Calu3 (cell line): ENCODE measurements around the gene NEDD4L. TPM values are rescaled to one million over a fixed set of nuclear protein-coding genes. Genes with fewer than 3 reads are reported as not detected.
A peak's percentile ranks its signal among the peaks of the same experiment; 100 is the strongest.

ENCODE experiments used
- BruUV-seq: library from RNA; stranded (reverse); fragments of 400-500 nt; replicated peaks from 2 replicates; lab custom pipeline; 2021; lab: Mats Ljungman, UMichigan
- CTCF ChIA-PET: fragments of 300-600 bp; sonication (Branson Sonifier 250); formaldehyde crosslinking; loops from one replicate; lab custom pipeline; 2022; ENCODE audit warnings: antibody characterized with exemption; lab: Charles Lee
- DNase-seq: peaks from one replicate; pipeline ENCODE4 v3.0.0; 2022
- H3K27ac Mint-ChIP-seq: one replicate; pipeline ENCODE4 v1.8.0; 2022; ENCODE audit warnings: mixed read lengths; ENCODE audit not compliant: unreplicated experiment
- H3K27me3 Mint-ChIP-seq: one replicate; pipeline ENCODE4 v1.8.0; 2022; ENCODE audit warnings: mixed read lengths; ENCODE audit not compliant: unreplicated experiment
- H3K36me3 Mint-ChIP-seq: one replicate; pipeline ENCODE4 v1.8.0; 2022; ENCODE audit warnings: mild to moderate bottlenecking, moderate library complexity, mixed read lengths; ENCODE audit not compliant: insufficient read depth, unreplicated experiment
- H3K4me1 Mint-ChIP-seq: one replicate; pipeline ENCODE4 v1.8.0; 2022; ENCODE audit warnings: mild to moderate bottlenecking, low read depth, mixed read lengths; ENCODE audit not compliant: unreplicated experiment
- H3K4me3 Mint-ChIP-seq: one replicate; pipeline ENCODE4 v1.8.0; 2022; ENCODE audit warnings: mild to moderate bottlenecking, low read depth, moderate library complexity, mixed read lengths; ENCODE audit not compliant: unreplicated experiment
- H3K9me3 Mint-ChIP-seq: one replicate; pipeline ENCODE4 v1.8.0; 2022; ENCODE audit warnings: low read depth, mixed read lengths; ENCODE audit not compliant: unreplicated experiment
- CTCF ChIP-seq: fragments of 200-600 bp; IDR thresholded peaks from one replicate; pipeline ENCODE4 v1.8.0; 2022; ENCODE audit warnings: antibody characterized with exemption; ENCODE audit not compliant: unreplicated experiment
- intact Hi-C: fragments of 100-400 bp; cut with micrococcal nuclease; formaldehyde crosslinking; loops from one replicate; pipeline ENCODE4 v1.10.0; 2022; ENCODE audit not compliant: unreplicated experiment
- total RNA-seq: library from RNA; stranded (reverse); gene quantifications from 2 replicates; pipeline ENCODE4 v1.2.3, GENCODE V29; 2022

The NEDD4L gene
- total RNA-seq, 1 experiment from 2014 or later: 213 TPM

- no peaks in the 10 kb centered on the region for H3K9me3 Mint-ChIP-seq
- CTCF ChIA-PET: interaction anchor here (1.0 to 2.8 kb wide), 2 partner anchors 10 to 347 kb away, joined by 3 to 11 read pairs; no protein-coding TSS in a partner anchor
- BruUV-seq: no TSS peak
- no peak for DNase-seq
- H3K36me3 Mint-ChIP-seq: peaks cover 7% of the 10 kb centered on the region
- H3K27ac Mint-ChIP-seq: peak overlapping the region; percentile 79
- H3K4me1 Mint-ChIP-seq: peaks cover 38% of the 10 kb centered on the region
- peak overlapping the region; percentile 17 for H3K4me3 Mint-ChIP-seq
- no peak for TF ChIP-seq CTCF
- intact Hi-C loops: loop anchor here (5.0 kb wide), 1 partner anchor 75 kb away; no protein-coding TSS in a partner anchor
- no peaks in the 10 kb centered on the region for H3K27me3 Mint-ChIP-seq
These were observed 373.0 kb downstream of the NEDD4L start for GRCh38 chr18:58416704-58417683.

GRCh38 chr18:58417752-58418151 is 373.7 kb downstream of the NEDD4L start:
- CTCF ChIA-PET: interaction anchor here (2.8 kb wide), 1 partner anchor 11 kb away, joined by 11 read pairs; no protein-coding TSS in a partner anchor
- peak overlapping the region; percentile 79 for H3K27ac Mint-ChIP-seq
- intact Hi-C loops: loop anchor here (5.0 kb wide), 1 partner anchor 75 kb away; no protein-coding TSS in a partner anchor
- H3K9me3 Mint-ChIP-seq: no peaks in the 10 kb centered on the region
- BruUV-seq: no TSS peak
- peak; percentile 68 for DNase-seq
- peak overlapping the region; percentile 17 for H3K4me3 Mint-ChIP-seq
- peaks cover 7% of the 10 kb centered on the region for H3K36me3 Mint-ChIP-seq
- H3K4me1 Mint-ChIP-seq: peaks cover 38% of the 10 kb centered on the region
- no peak for TF ChIP-seq CTCF
- no peaks in the 10 kb centered on the region for H3K27me3 Mint-ChIP-seq

GRCh38 chr18:58418361-58418760 is 374.3 kb downstream of the NEDD4L start:
- Mint-ChIP-seq H3K9me3 (no peaks in the 10 kb centered on the region), H3K27me3 (no peaks in the 10 kb centered on the region), H3K4me3 (no peak overlapping the region), H3K4me1 (peaks cover 37% of the 10 kb centered on the region), H3K36me3 (peaks cover 7% of the 10 kb centered on the region), H3K27ac (peak overlapping the region; percentile 79)
- DNase-seq: no peak
- intact Hi-C loops: loop anchor here (5.0 kb wide), 1 partner anchor 74 kb away; no protein-coding TSS in a partner anchor
- CTCF ChIA-PET: interaction anchor here (2.8 kb wide), 1 partner anchor 11 kb away, joined by 11 read pairs; no protein-coding TSS in a partner anchor
- BruUV-seq: no TSS peak
- TF ChIP-seq CTCF: no peak

GRCh38 chr18:58419587-58420199 is 375.7 kb downstream of the NEDD4L start:
- intact Hi-C loops: loop anchor here (5.0 kb wide), 1 partner anchor 73 kb away; no protein-coding TSS in a partner anchor
- Mint-ChIP-seq H3K9me3 (no peaks in the 10 kb centered on the region), H3K36me3 (peaks cover 7% of the 10 kb centered on the region), H3K4me1 (peaks cover 30% of the 10 kb centered on the region), H3K27ac (no peak overlapping the region), H3K4me3 (no peak overlapping the region), H3K27me3 (no peaks in the 10 kb centered on the region)
- no TSS peak for BruUV-seq
- no peak for DNase-seq
- CTCF ChIA-PET: no interaction called here
- no peak for TF ChIP-seq CTCF
